Measurements from ENCODE around the gene PATJ.

DNA sequence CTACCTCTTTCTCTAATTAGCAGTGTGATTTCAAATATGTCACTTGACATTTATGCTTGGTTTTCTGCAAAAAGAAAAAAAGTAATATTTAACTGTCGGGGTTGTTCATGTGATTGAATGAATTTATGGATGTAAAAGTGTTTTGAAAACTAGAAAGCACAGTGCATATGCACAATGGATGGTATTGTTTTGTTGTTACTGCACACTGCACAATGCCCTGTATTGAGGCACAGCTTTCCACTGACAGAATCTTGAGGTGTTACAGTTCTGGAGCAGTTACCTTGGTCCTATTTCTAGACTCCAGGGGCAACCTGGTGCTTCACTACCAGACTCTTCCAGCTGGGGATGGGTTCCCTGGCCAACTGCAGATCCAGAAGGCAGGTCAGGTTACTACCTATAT lies 335.5 kb downstream of the PATJ start:
- TF ChIP-seq, protein P1, sequence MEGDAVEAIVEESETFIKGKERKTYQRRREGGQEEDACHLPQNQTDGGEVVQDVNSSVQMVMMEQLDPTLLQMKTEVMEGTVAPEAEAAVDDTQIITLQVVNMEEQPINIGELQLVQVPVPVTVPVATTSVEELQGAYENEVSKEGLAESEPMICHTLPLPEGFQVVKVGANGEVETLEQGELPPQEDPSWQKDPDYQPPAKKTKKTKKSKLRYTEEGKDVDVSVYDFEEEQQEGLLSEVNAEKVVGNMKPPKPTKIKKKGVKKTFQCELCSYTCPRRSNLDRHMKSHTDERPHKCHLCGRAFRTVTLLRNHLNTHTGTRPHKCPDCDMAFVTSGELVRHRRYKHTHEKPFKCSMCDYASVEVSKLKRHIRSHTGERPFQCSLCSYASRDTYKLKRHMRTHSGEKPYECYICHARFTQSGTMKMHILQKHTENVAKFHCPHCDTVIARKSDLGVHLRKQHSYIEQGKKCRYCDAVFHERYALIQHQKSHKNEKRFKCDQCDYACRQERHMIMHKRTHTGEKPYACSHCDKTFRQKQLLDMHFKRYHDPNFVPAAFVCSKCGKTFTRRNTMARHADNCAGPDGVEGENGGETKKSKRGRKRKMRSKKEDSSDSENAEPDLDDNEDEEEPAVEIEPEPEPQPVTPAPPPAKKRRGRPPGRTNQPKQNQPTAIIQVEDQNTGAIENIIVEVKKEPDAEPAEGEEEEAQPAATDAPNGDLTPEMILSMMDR (IDR thresholded peaks at IDR 0.05), result no peak
- TF ChIP-seq EZH2 (IDR thresholded peaks at IDR 0.05; ENCODE audit: borderline replicate concordance, insufficient read depth, low read depth, low read length, poor library complexity, severe bottlenecking), result no peak
